Peyer's patch (tissue), 4 donors: ENCODE data around the gene RAD52. TPM values are rescaled to one million over a fixed set of nuclear protein-coding genes. Genes with fewer than 3 reads are reported as not detected.

Experiments used
- DNase-seq, 3 donors: peaks; one replicate each; pipeline ENCODE4 v3.0.0-alpha.2; 2017 to 2019
- H3K27ac ChIP-seq, 4 donors: fragments of 200-600 bp; sonication (generic); one replicate each; pipeline ENCODE4 v1.5.1; 2016 to 2019
- H3K27me3 ChIP-seq, 2 donors: fragments of 200-600 bp; sonication (generic); one replicate each; pipeline ENCODE4 v1.5.1; 2019
- H3K36me3 ChIP-seq, 3 donors: fragments of 200-600 bp; sonication (generic); one replicate each; pipeline ENCODE4 v1.5.1; 2016 to 2019
- H3K4me1 ChIP-seq, 4 donors: fragments of 200-600 bp; sonication (generic); one replicate each; pipeline ENCODE4 v1.5.1; 2016 to 2019
- H3K4me3 ChIP-seq, 4 donors: fragments of 200-600 bp; sonication (generic); 1 replicate in 3 of 4; 2 replicates in 1 of 4; pipeline ENCODE4 v1.5.1; 2016 to 2019; ENCODE audit warnings: mild to moderate bottlenecking in 1 of 4
- H3K9me3 ChIP-seq, 4 donors: fragments of 200-600 bp; sonication (generic); one replicate each; pipeline ENCODE4 v1.5.1; 2016 to 2019; ENCODE audit warnings: mild to moderate bottlenecking in 1 of 4
- POLR2A ChIP-seq, 2 donors: fragments of 450-650 bp; IDR thresholded peaks; one replicate each; pipeline ENCODE4 v1.5.1; 2017; ENCODE audit warnings: antibody characterized with exemption in 2 of 2, mild to moderate bottlenecking in 2 of 2, moderate library complexity in 2 of 2
- total RNA-seq, 4 donors: library from RNA; depleted of rRNA; stranded (reverse); fragments of >200 nt; gene quantifications; one replicate each; pipeline ENCODE4 v1.1.0, GENCODE V29; 2016
- TF ChIP-seq, protein P1 (sequence below), 6 experiments: fragments of 450-650 bp in 4 of 6; fragments of 200-600 bp in 2 of 6; sonication (generic) in 1 of 6; IDR thresholded peaks; one replicate each; pipeline ENCODE4 v1.5.1; 2017 to 2019; ENCODE audit warnings: antibody characterized with exemption in 6 of 6, mild to moderate bottlenecking in 3 of 6, moderate library complexity in 1 of 6

RAD52 gene
- total RNA-seq, 4 donors from 2014 or later: 14.2 to 59.4 (median 25.3) TPM

DNA sequence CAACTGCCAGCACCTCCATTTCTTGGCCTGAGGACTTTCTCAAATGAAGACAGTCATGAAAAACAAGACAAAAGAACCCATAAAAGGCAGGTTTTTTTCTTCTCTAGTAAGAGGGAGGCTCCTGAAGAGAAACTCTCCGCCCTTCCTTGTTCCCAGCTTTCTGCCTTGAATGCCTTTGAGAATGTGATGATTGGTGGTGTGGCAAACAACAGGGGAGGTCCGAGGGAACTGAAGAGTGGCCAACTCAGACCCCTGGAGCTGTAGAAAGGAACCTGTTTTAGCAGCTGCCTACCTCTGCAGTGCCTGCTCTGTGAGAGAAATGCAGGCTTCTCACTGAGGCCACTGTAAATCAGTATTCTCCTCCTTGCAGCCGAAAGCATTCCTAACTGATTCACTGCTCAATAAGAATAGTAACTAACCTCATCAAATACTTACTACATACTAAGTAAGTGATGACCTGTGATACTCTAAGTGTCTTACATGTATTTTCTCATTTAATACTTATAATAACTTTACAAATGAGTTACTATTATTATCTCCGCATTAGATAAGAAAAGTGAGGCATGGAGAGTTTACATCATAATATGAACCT lies 24.9 kb upstream of the RAD52 start:
- no peaks in the 10 kb centered on the region for H3K36me3 ChIP-seq
- no peaks in the 10 kb centered on the region for H3K27me3 ChIP-seq
- TF ChIP-seq, protein P1, sequence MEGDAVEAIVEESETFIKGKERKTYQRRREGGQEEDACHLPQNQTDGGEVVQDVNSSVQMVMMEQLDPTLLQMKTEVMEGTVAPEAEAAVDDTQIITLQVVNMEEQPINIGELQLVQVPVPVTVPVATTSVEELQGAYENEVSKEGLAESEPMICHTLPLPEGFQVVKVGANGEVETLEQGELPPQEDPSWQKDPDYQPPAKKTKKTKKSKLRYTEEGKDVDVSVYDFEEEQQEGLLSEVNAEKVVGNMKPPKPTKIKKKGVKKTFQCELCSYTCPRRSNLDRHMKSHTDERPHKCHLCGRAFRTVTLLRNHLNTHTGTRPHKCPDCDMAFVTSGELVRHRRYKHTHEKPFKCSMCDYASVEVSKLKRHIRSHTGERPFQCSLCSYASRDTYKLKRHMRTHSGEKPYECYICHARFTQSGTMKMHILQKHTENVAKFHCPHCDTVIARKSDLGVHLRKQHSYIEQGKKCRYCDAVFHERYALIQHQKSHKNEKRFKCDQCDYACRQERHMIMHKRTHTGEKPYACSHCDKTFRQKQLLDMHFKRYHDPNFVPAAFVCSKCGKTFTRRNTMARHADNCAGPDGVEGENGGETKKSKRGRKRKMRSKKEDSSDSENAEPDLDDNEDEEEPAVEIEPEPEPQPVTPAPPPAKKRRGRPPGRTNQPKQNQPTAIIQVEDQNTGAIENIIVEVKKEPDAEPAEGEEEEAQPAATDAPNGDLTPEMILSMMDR (IDR thresholded peaks at IDR 0.05): no peak
- no peak for TF ChIP-seq POLR2A (IDR thresholded peaks at IDR 0.05)
- no peaks in the 10 kb centered on the region for H3K4me1 ChIP-seq
- H3K4me3 ChIP-seq: no peak overlapping the region
- no peak overlapping the region for H3K27ac ChIP-seq
- no peaks in the 10 kb centered on the region for H3K9me3 ChIP-seq
- no peak for DNase-seq

DNA sequence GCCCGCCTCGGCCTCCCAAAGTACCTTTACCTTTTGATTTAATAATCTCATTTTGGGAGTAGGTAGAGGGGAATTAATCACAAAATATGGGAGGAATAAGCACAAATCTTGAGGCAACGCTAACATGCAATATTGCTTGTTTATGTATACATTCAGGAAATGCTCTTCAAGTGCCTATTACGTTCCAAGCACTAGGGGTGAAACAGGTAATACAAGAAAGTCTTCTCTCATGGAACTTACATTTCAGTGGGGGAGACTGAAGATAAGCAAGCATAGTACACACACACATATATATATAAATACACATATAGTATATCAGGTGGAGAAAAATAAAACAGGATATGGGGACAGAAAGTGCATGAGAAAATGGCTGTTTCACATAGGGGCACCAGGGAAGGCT lies 22.5 kb upstream of the RAD52 start:
- H3K27me3 ChIP-seq: no peaks in the 10 kb centered on the region
- no peaks in the 10 kb centered on the region for H3K36me3 ChIP-seq
- no peak for DNase-seq
- H3K4me1 ChIP-seq: no peaks in the 10 kb centered on the region
- no peak overlapping the region for H3K4me3 ChIP-seq
- no peak overlapping the region for H3K27ac ChIP-seq
- no peaks in the 10 kb centered on the region for H3K9me3 ChIP-seq
- TF ChIP-seq, protein P1 (IDR thresholded peaks at IDR 0.05): no peak
- no peak for TF ChIP-seq POLR2A (IDR thresholded peaks at IDR 0.05)

DNA sequence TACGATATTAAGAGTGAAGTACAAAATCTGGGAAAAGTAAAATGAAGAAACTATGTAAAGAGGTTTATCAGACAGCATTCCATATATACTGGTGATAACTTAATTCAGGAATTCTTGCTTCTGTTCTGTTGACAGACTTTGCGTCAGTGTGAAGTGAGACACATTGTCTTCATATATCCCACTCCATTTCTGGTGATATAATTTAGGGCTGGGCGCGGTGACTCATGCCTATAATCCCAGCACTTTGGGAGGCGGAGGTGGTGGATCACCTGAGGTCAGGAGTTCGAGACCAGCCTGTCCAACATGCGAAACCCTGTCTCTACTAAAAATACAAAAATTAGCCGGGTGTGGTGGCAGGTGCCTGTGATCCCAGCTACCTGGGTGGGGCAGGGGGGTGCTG lies 20.3 kb upstream of the RAD52 start:
- no peak for DNase-seq
- no peak for TF ChIP-seq POLR2A (IDR thresholded peaks at IDR 0.05)
- TF ChIP-seq, protein P1 (IDR thresholded peaks at IDR 0.05): no peak
- no peaks in the 10 kb centered on the region for H3K36me3 ChIP-seq
- H3K4me3 ChIP-seq: no peak overlapping the region
- no peaks in the 10 kb centered on the region for H3K27me3 ChIP-seq
- H3K27ac ChIP-seq: no peak overlapping the region
- H3K9me3 ChIP-seq: no peaks in the 10 kb centered on the region
- no peaks in the 10 kb centered on the region for H3K4me1 ChIP-seq

DNA sequence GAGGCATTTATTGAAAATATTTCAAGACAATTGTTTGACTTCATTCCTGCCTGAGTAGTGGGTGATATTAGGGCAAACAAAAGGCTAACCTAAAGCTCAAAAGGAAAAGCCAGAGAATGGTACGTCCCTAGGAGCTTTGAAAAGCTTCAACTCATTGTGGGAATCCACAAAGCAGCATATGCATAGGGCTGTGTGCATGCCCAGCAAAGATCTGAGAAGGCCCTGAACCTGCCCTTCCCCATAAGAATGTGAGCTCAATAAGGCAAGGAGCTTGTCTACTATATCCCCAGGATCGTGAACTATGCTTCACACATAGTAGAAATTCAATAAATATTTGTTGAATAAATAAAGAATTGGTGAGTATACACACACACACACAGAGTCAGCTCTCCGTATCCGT lies 19.1 kb upstream of the RAD52 start:
- DNase-seq: no peak

DNA sequence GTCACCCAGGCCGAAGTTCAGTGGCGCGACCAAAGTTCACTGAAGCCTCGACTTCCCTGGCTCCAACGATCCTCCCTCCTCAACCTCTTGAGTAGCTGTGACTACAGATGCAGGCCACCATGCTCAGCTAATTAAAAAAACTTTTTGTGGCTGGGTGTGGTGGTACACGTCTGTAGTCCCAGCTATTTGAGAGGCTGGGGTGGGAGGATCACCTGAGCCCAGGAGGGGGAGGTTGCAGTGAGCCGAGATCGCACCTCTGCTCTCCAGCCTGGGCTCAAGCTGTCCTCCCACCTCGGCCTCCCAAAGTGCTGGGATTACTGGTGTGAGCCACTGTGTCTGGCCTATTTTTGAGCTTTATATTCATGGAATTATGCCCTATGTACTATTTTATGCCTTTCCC lies 18.1 kb upstream of the RAD52 start:
- no peak for TF ChIP-seq POLR2A (IDR thresholded peaks at IDR 0.05)
- TF ChIP-seq, protein P1 (IDR thresholded peaks at IDR 0.05): no peak
- Histone ChIP-seq H3K9me3 (no peaks in the 10 kb centered on the region), H3K27me3 (no peaks in the 10 kb centered on the region), H3K27ac (no peak overlapping the region), H3K36me3 (no peaks in the 10 kb centered on the region), H3K4me1 (no peaks in the 10 kb centered on the region), H3K4me3 (no peak overlapping the region)
- DNase-seq: no peak

More for the DNA sequence above, 19.1 kb upstream of the RAD52 start:
- Histone ChIP-seq H3K4me3 (no peak overlapping the region), H3K9me3 (no peaks in the 10 kb centered on the region), H3K27ac (no peak overlapping the region), H3K4me1 (no peaks in the 10 kb centered on the region), H3K36me3 (no peaks in the 10 kb centered on the region), H3K27me3 (no peaks in the 10 kb centered on the region)
- TF ChIP-seq, protein P1 (IDR thresholded peaks at IDR 0.05): no peak
- TF ChIP-seq POLR2A (IDR thresholded peaks at IDR 0.05): no peak

DNA sequence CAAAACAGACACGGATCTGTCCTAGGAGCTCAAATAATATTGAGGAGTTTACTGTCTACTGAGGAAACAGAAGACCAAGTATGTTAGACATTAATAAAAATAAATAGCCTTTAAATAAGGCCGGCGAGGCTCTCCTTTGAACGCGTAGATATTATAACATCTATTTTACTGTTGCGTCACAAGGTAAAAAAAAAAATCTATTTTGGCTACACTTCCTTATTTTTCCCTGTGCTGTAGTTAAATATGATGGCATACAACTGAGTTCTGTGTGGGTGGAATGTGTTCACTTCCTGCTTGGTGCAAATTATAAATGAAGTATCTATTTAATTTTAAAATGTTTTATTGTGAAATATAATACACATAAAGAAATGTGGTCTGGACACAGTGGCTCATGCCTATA lies 17.2 kb upstream of the RAD52 start:
- no peak for DNase-seq
- Histone ChIP-seq H3K27ac (no peak overlapping the region), H3K9me3 (no peaks in the 10 kb centered on the region), H3K4me3 (no peak overlapping the region), H3K4me1 (no peaks in the 10 kb centered on the region), H3K36me3 (no peaks in the 10 kb centered on the region), H3K27me3 (no peaks in the 10 kb centered on the region)
- TF ChIP-seq, protein P1 (IDR thresholded peaks at IDR 0.05): no peak
- no peak for TF ChIP-seq POLR2A (IDR thresholded peaks at IDR 0.05)
